ENCODE measurements around the gene TAOK1.

The TAOK1 gene

DNA sequence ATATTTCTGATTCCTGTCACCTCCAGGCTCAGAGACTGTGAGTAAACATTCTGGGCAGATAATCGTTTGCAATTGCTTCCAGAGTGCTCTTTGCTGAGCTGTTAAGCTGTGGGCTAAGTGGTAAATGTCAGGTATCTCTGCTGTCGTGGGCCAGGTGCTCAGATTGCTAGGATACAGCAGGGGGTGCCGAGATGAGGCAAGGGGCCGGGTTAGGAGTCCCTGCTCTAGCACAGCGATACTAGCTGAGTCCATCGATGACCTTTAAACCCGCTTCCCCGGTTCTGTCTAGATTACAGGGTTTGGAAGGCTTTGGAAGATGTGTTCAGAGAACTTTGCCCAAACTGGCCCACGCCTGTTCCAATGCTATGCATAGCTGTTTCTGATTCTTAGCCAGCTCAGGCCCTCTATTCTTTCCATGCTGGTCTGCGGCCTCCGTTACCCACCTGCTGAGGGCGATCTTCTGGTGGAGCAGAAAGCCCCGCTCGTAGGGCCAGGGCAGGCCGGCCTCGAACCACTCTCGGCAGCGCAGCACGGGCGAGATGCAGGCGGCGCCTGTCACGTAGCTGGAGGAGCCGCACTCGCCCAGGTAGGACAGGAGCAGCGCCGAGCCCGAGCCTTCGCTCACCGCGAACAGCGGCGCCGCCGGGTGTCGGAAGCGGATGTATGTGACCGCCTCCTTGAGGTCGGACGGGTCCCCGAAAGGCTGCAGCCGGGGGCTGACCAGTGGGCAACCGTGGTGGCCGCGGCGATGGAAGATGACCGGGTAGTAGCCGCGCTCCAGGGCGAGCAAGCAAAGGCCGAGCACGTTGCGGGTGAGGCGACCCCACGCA lies 175.7 kb downstream of the TAOK1 start:
- peak; percentile 77 for DNase-seq (ENCODE audit: low spot score)
- in situ Hi-C loops (cut with MboI; ENCODE audit: low sequenced_read_pairs, unreplicated experiment) = no loop called here
- TF ChIP-seq, protein P1, sequence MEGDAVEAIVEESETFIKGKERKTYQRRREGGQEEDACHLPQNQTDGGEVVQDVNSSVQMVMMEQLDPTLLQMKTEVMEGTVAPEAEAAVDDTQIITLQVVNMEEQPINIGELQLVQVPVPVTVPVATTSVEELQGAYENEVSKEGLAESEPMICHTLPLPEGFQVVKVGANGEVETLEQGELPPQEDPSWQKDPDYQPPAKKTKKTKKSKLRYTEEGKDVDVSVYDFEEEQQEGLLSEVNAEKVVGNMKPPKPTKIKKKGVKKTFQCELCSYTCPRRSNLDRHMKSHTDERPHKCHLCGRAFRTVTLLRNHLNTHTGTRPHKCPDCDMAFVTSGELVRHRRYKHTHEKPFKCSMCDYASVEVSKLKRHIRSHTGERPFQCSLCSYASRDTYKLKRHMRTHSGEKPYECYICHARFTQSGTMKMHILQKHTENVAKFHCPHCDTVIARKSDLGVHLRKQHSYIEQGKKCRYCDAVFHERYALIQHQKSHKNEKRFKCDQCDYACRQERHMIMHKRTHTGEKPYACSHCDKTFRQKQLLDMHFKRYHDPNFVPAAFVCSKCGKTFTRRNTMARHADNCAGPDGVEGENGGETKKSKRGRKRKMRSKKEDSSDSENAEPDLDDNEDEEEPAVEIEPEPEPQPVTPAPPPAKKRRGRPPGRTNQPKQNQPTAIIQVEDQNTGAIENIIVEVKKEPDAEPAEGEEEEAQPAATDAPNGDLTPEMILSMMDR (IDR thresholded peaks at IDR 0.05; ENCODE audit: borderline replicate concordance, control extremely low read depth, extremely low read depth, insufficient read depth, missing control alignments) = peak; percentile 3

DNA sequence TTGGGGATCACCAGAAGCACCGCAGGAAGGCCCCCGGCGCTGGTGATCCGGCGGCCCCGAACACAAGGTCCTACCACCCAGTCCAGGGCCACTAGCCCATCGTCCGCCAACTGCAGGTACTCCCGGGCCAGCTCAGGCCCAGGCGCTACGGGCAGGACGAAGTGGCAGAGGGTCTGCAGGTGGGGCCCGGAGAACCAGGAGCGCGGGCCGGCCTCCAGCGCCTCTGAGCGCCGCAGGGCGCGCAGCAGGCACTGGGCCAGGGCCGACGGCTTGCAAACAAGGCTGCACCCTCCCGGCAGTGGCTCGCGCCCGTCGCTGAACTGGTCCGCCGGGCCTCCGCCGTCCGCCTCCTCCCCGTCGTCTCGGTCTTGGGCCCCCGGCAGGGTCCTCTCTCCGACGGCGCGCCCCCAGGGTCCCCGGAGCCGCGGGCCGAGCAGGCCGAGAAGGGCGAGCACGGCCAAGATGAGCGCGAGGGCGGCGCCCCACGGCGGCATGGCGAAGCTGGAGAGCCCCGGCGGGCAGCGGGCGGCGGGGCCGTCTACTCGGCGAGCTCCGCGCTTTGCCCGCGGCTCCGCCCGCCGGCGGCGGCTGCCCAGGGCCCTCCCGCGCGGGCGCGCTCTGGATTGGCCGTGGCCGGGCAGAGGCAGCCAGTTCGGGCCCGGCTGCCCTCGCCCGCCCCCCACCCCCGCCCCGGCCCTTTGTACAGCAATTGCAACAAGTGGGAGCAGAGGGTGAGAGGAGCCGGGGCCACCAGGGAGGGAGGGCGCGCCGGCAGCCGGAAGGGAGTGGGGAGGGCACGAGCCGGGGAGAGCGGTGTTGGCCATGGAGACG lies 176.5 kb downstream of the TAOK1 start, which contains the start of gene ABHD15:
Gene ABHD15, minus strand, starts transcription at position 565 of the 831 bp plus-strand sequence. Its CDS starts 71 bp downstream, at position 494.
- peak; percentile 74 for DNase-seq (ENCODE audit: low spot score)
- TF ChIP-seq, protein P1 (IDR thresholded peaks at IDR 0.05; ENCODE audit: borderline replicate concordance, control extremely low read depth, extremely low read depth, insufficient read depth, missing control alignments) = peak; percentile 14
- in situ Hi-C loops (cut with MboI; ENCODE audit: low sequenced_read_pairs, unreplicated experiment) = no loop called here

DNA sequence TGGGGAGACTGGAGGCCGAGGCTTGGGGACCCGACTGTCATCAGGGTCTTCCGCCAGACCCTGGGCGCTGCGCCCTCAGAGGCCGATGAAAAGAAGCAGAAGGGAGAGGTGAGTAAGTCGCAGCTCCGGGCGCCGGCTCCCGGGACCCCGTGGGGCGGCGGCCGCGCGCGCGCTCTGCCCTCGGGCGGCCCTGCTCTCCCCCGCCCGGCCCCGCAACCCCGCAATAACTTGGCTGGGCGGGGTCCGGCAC lies 177.1 kb downstream of the TAOK1 start:
- in situ Hi-C loops (cut with MboI; ENCODE audit: low sequenced_read_pairs, unreplicated experiment) = no loop called here
- DNase-seq (ENCODE audit: low spot score) = no peak
- TF ChIP-seq, protein P1 (IDR thresholded peaks at IDR 0.05; ENCODE audit: borderline replicate concordance, control extremely low read depth, extremely low read depth, insufficient read depth, missing control alignments) = no peak

DNA sequence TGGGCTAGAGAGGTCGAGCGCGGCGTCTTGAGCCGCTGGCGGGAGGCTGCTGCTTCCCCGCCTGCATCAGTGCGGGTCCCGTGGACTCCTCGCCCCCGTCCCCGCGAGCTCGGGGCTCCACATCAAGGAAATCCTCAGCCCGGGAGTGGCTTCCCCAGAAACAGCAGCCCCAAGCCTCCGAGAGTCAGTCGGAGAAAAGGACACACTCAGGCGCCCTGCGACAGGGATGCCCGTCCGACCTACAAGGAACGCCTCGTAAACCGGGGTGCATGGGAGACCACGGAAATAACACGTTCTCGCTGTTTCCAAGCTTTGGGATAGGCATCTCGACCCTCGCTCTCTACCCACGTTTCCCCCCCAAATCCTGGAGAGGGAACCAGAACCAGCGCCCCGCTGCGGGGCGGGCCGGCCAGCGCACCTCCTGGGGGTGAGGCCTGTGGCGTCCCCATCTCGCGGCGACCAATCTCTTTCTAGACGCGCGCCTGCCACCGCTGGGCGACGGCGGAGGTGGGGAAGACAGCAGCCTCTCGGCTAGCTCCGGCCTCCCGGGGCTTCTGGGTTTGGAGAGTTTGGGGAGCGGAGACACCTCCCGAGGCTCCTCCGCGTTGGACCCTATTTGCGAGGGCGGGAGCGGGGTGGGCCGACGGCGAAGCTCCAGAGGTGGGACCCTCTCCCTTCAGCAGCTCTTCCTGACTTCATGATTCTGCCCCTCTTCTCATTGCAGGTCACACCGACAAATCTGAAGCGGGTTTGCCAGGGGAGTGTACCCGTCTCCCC lies 177.6 kb downstream of the TAOK1 start:
- in situ Hi-C loops (cut with MboI; ENCODE audit: low sequenced_read_pairs, unreplicated experiment) = no loop called here
- DNase-seq (ENCODE audit: low spot score) = peak; percentile 87
- TF ChIP-seq, protein P1 (IDR thresholded peaks at IDR 0.05; ENCODE audit: borderline replicate concordance, control extremely low read depth, extremely low read depth, insufficient read depth, missing control alignments) = peak; percentile 46

DNA sequence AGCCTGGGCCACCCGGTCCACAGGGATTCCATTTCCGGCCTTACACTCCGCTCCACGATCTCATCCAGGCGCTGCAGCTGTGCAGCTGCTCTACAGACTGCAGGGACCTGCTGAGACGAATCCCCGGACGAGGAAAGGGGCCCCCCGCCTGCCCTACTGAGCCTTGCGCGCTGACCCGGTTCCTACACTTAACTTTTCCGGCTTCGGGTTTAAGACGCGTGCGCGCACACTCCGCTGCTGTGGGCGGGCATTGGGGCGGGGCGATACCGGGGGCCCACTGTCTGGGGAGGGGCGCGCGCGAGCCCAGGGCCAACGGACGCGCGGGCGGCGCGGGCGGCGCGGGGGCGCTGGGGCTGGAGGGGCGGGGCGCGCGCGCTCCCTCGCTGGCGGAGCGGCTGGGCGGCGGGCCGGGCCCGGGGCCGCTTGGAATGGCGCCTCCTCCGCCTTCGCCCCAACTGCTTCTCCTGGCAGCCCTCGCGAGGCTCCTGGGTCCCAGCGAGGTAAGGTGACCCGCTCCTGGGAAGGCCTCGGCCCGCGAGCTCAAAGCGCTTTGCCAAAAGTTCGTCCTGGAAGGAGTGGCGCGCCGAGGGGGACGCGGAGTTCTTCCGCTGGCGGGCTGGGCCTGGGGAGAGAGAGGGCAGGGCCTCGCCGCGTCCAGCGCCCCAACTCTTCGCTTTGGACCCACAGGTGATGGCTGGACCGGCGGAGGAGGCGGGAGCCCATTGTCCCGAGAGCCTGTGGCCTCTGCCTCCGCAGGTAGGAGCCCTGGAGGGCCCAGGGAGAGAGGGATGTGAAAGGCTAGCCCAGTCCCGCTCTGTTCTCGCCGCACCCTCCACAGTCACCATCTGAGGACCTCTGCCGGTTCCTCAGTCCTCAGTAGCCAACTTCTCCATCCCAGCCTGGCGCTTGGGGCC lies 178.4 kb downstream of the TAOK1 start, which contains the start of gene TP53I13:
Gene TP53I13, plus strand, starts transcription at position 371 of the 914 bp plus-strand sequence. Its CDS starts 58 bp downstream, at position 429.
- peak; percentile 92 for DNase-seq (ENCODE audit: low spot score)
- in situ Hi-C loops (cut with MboI; ENCODE audit: low sequenced_read_pairs, unreplicated experiment) = no loop called here
- TF ChIP-seq, protein P1 (IDR thresholded peaks at IDR 0.05; ENCODE audit: borderline replicate concordance, control extremely low read depth, extremely low read depth, insufficient read depth, missing control alignments) = no peak

Measured in GM13976 (cell line).